K562 (cell line): ENCODE results near the gene TAF1A. TPM values are rescaled to one million over a fixed set of nuclear protein-coding genes. Genes with fewer than 3 reads are reported as not detected.
A peak's percentile ranks its signal among the peaks of the same experiment; 100 is the strongest.

Experiments used
- ATAC-seq: fragments of 200-7000 bp; cut with Tn5 transposase; 3 replicates; pipeline ENCODE4 v1.9.1; 2020; ENCODE audit warnings: moderate library complexity
- BruUV-seq: library from RNA; stranded (reverse); fragments of 400-500 nt; replicated peaks from 2 replicates; lab custom pipeline; 2021; lab: Mats Ljungman, UMichigan
- CTCF ChIA-PET: fragments of 300-600 bp; formaldehyde crosslinking; extraction: SDS; loops from one replicate; lab custom pipeline; 2021; ENCODE audit warnings: low intra/inter-chr PET ratio; lab: Yijun Ruan, JAX
- POLR2A ChIA-PET: fragments of 300-600, 350-650 bp; sonication (Branson Sonifier 250); formaldehyde crosslinking; extraction: SDS; loops from one replicate; lab custom pipeline; 2021; ENCODE audit warnings: antibody characterized with exemption, inconsistent platforms; lab: Yijun Ruan, JAX
- DNase-seq, 4 experiments: peaks; one replicate each; pipeline versions ENCODE4 v3.0.0 to v3.0.0-alpha.2; 2011 to 2018; ENCODE audit warnings: low spot score in 3 of 4, mixed read lengths in 3 of 4; ENCODE audit errors: extremely low read depth in 1 of 4
- FAIRE-seq: peaks from 2 replicates; lab custom pipeline; 2011; peaks lifted over from hg19 to GRCh38; lab: Jason Lieb, UNC
- H2AFZ ChIP-seq: 2 replicates; pipeline ENCODE4 v1.6.0; 2011; ENCODE audit warnings: low read depth, low read length, control low read depth, inconsistent platforms
- H3K27ac ChIP-seq: fragments of 200-600 bp; 3 replicates; pipeline ENCODE4 v1.8.0; 2011; ENCODE audit warnings: low read depth, mild to moderate bottlenecking, control low read depth, inconsistent platforms, low read length, moderate library complexity, mixed read lengths; ENCODE audit errors: extremely low read depth
- H3K27me3 ChIP-seq, 2 experiments: fragments of 300-600 bp in 1 of 2; 2 replicates in 1 of 2; 3 replicates in 1 of 2; pipeline versions ENCODE4 v1.6.0 to v1.8.0; 2011; ENCODE audit warnings: inconsistent platforms in 2 of 2, low read length in 2 of 2, mild to moderate bottlenecking in 1 of 2, mixed read lengths in 1 of 2, moderate library complexity in 1 of 2; ENCODE audit not compliant: control insufficient read depth in 2 of 2, insufficient read depth in 2 of 2
- H3K36me3 ChIP-seq: fragments of 300-600 bp; 3 replicates; pipeline ENCODE4 v1.8.0; 2011; ENCODE audit warnings: mild to moderate bottlenecking, low read length, inconsistent platforms; ENCODE audit not compliant: control insufficient read depth, insufficient read depth
- H3K4me1 ChIP-seq, 2 experiments: fragments of 200-600 bp in 1 of 2; replicated peaks in 1 of 2; 2 replicates in 1 of 2; 3 replicates in 1 of 2; pipeline versions ENCODE4 v1.5.1 to v1.8.0; 2011; ENCODE audit warnings: inconsistent platforms in 2 of 2, low read length in 2 of 2, mild to moderate bottlenecking in 1 of 2, mixed read lengths in 1 of 2, moderate library complexity in 1 of 2; ENCODE audit not compliant: control insufficient read depth in 2 of 2, insufficient read depth in 2 of 2
- H3K4me2 ChIP-seq: 2 replicates; pipeline ENCODE4 v1.6.1; 2011; ENCODE audit warnings: low read length, control low read depth, inconsistent platforms, mixed read lengths; ENCODE audit not compliant: insufficient read depth
- H3K4me3 ChIP-seq: fragments of 200-600 bp; sonication (generic), shearing (Covaris generic); 2 replicates; pipeline ENCODE4 v1.5.1; 2016; ENCODE audit warnings: control low read depth, inconsistent platforms
- H3K79me2 ChIP-seq: fragments of 200-600 bp; 3 replicates; pipeline ENCODE4 v1.8.0; 2011; ENCODE audit warnings: low read length, inconsistent platforms; ENCODE audit not compliant: control insufficient read depth, insufficient read depth
- H3K9ac ChIP-seq, 2 experiments: 2 replicates each; pipeline versions ENCODE4 v1.6.0 to v1.6.1; 2011; ENCODE audit warnings: low read depth in 2 of 2, low read length in 2 of 2, control low read depth in 1 of 2, inconsistent platforms in 1 of 2, mild to moderate bottlenecking in 1 of 2, mixed read lengths in 1 of 2; ENCODE audit not compliant: insufficient read depth in 1 of 2
- H3K9me1 ChIP-seq: one replicate; pipeline ENCODE4 v1.6.0; 2011; ENCODE audit warnings: inconsistent platforms, mild to moderate bottlenecking, low read length, moderate library complexity; ENCODE audit not compliant: control insufficient read depth, insufficient read depth
- H3K9me3 ChIP-seq: replicated peaks from 2 replicates; pipeline ENCODE4 v1.5.1; 2011; ENCODE audit warnings: low read depth, low read length, inconsistent platforms; ENCODE audit not compliant: control insufficient read depth, insufficient read depth
- H4K20me1 ChIP-seq: replicated peaks from 2 replicates; pipeline ENCODE4 v1.6.1; 2011; ENCODE audit warnings: low read length, inconsistent platforms, mixed read lengths; ENCODE audit not compliant: control insufficient read depth, insufficient read depth
- C11orf30 ChIP-seq: fragments of 450-650 bp; IDR thresholded peaks from 2 replicates; pipeline ENCODE4 v1.6.1; 2016; ENCODE audit warnings: low read depth, mild to moderate bottlenecking
- E2F1 ChIP-seq: sonication (generic); formaldehyde crosslinking; IDR thresholded peaks from 2 replicates; pipeline ENCODE4 v1.8.1; 2023; ENCODE audit warnings: mild to moderate bottlenecking, missing genetic modification reagents, moderate library complexity
- HNRNPLL ChIP-seq: fragments of 200-400 bp; formaldehyde crosslinking; IDR thresholded peaks from 2 replicates; pipeline ENCODE4 v1.6.1; 2017; ENCODE audit warnings: low read length, low read depth, mild to moderate bottlenecking; ENCODE audit not compliant: poor library complexity, severe bottlenecking
- PML ChIP-seq: IDR thresholded peaks from 2 replicates; pipeline ENCODE4 v1.6.1; 2012; ENCODE audit warnings: low read length, inconsistent platforms
- SP2 ChIP-seq: IDR thresholded peaks from 2 replicates; pipeline ENCODE4 v1.6.1; 2011; ENCODE audit warnings: mild to moderate bottlenecking, low read depth, low read length, moderate library complexity; ENCODE audit not compliant: poor library complexity, severe bottlenecking; ENCODE audit errors: extremely low read depth
- ZNF316 ChIP-seq: fragments of 450-650 bp; IDR thresholded peaks from 2 replicates; pipeline ENCODE4 v1.6.1; 2016
- WGBS: fragments of 100-300 bp; shearing (Covaris generic); methylation state at CpG from one replicate; pipeline ENCODE4 v1.1.6; 2016; ENCODE audit warnings: low coverage, mixed read lengths; ENCODE audit not compliant: insufficient coverage; ENCODE audit errors: missing lambda C conversion rate; 5-methylcytosine and 5-hydroxymethylcytosine counted together
- in situ Hi-C: fragments of 300-500 bp; cut with MboI; formaldehyde crosslinking; loops from 4 replicates; pipeline ENCODE4 v1.15.0; 2018; ENCODE audit warnings: inconsistent platforms, mixed read lengths
- intact Hi-C: fragments of 100-400 bp; cut with micrococcal nuclease; formaldehyde crosslinking; loops from 2 replicates; pipeline ENCODE4 v1.14.2; 2022
- polyA plus RNA-seq, 8 experiments: library from polyadenylated mRNA; depleted of rRNA in 4 of 8; stranded (reverse) in 5 of 8; unstranded in 3 of 8; fragments of >200 nt; fragmentation: Nextera tagmentation in 2 of 8; fragmentation: Illumina TruSeq in 1 of 8; extraction: Ambion mirVana in 2 of 8; extraction: Trizol in 1 of 8; gene quantifications; 2 replicates each; pipeline versions ENCODE4 v1.2.1 to v1.2.3, GENCODE V29; 2011 to 2014; ENCODE audit warnings: inconsistent platforms in 1 of 8, missing spikeins in 1 of 8
- total RNA-seq, 7 experiments: library from RNA; depleted of rRNA in 6 of 7; stranded (reverse); fragments of >200 nt in 6 of 7; fragmentation: Illumina TruSeq in 2 of 7; extraction: Trizol in 2 of 7; gene quantifications; 2 replicates each; pipeline versions ENCODE4 v1.2.1 to v1.2.3, GENCODE V29; 2011 to 2021; ENCODE audit warnings: low replicate concordance in 1 of 7

Gene TAF1A
- total and polyA plus RNA-seq, 9 of the 15 experiments (the other 6 are each of a cell fraction or from before 2014, with no cell fraction given): 17.8 to 36.8 (median 25.3) TPM

DNA sequence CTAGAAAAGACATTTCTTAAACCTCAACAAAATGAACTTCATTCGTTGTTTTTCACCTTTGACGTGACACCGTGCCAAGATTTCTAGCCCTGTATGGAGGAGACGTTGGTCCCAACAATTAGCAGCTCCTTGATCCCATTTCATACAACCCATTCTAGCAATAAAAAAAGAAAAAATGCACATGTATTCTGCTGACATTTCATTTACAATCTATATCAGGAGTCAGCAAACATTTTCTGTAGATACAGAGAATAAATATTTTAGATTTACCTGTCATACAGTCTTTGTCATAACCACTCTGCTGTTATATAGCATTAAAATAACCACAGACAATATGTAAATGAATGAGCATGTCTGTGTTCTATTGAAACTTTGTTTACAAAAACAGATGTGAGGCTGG, 7.0 kb upstream of the TAF1A start:
- Histone ChIP-seq H3K4me1 (no peaks in the 10 kb centered on the region), H3K27me3 (peaks cover 0 to 3% of the 10 kb centered on the region in 2 experiments; a peak in 2 of 5 replicates), H3K79me2 (no peaks in the 10 kb centered on the region), H2AFZ (no peak overlapping the region), H3K27ac (no peak overlapping the region), H3K9ac (no peak overlapping the region), H3K9me3 (no peaks in the 10 kb centered on the region), H3K9me1 (no peaks in the 10 kb centered on the region), H4K20me1 (no peaks in the 10 kb centered on the region), H3K36me3 (no peaks in the 10 kb centered on the region), H3K4me3 (no peak overlapping the region), H3K4me2 (no peak overlapping the region)
- intact Hi-C loops: no loop called here
- no TSS peak for BruUV-seq
- in situ Hi-C loops: no loop called here
- ATAC-seq: no peak
- CTCF ChIA-PET: no interaction called here
- DNase-seq: no peak
- POLR2A ChIA-PET: no interaction called here
- FAIRE-seq: no peak
- TF ChIP-seq HNRNPLL (no peak), ZNF316 (peak; percentile 60), PML (no peak), SP2 (no peak), C11orf30 (peak; percentile 37; the same call in 1 of the 2 replicates), E2F1 (no peak)
- WGBS: 7% methylated on average over 4 of the region's 4 CpGs
